Prostate gland (tissue), 2 donors: Measurements from ENCODE around the gene CNPY4.

Source experiments
- POLR2AphosphoS5 ChIP-seq: sonication (generic); formaldehyde crosslinking; IDR thresholded peaks from one replicate; pipeline ENCODE4 v1.6.1; 2017; ENCODE audit warnings: antibody characterized with exemption
- TF ChIP-seq, protein P1 (sequence below), 4 experiments: fragments of 200-600 bp in 2 of 4; fragments of 450-650 bp in 2 of 4; sonication (generic) in 2 of 4; IDR thresholded peaks; 1 replicate in 3 of 4; 2 replicates in 1 of 4; pipeline ENCODE4 v1.5.1; 2016 to 2019; ENCODE audit warnings: antibody characterized with exemption in 4 of 4, mild to moderate bottlenecking in 2 of 4, moderate library complexity in 2 of 4

DNA sequence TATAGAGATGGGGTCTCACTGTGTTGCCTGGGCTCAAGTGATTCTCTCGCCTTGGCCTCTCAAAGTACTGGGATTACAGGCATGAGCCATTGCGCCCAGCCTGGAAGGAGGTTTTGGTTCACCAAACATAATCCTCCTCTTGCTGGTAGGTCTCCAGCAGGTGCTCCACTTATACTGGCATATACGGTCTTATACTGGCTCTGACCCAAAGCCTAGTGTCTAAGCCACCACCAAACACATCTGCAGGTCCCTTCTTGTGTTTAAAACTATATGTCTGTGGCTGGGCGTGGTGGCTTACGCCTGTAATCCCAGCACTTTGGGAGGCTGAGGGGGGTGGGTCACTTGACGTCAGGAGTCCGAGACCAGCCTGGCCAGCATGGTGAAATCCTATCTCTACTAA lies 12.7 kb downstream of the CNPY4 start:
- TF ChIP-seq, protein P1, sequence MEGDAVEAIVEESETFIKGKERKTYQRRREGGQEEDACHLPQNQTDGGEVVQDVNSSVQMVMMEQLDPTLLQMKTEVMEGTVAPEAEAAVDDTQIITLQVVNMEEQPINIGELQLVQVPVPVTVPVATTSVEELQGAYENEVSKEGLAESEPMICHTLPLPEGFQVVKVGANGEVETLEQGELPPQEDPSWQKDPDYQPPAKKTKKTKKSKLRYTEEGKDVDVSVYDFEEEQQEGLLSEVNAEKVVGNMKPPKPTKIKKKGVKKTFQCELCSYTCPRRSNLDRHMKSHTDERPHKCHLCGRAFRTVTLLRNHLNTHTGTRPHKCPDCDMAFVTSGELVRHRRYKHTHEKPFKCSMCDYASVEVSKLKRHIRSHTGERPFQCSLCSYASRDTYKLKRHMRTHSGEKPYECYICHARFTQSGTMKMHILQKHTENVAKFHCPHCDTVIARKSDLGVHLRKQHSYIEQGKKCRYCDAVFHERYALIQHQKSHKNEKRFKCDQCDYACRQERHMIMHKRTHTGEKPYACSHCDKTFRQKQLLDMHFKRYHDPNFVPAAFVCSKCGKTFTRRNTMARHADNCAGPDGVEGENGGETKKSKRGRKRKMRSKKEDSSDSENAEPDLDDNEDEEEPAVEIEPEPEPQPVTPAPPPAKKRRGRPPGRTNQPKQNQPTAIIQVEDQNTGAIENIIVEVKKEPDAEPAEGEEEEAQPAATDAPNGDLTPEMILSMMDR (IDR thresholded peaks at IDR 0.05), result no peak
- TF ChIP-seq POLR2AphosphoS5, result no peak
